ENCODE results near the gene C4BPA. TPM values are rescaled to one million over a fixed set of nuclear protein-coding genes. Genes with fewer than 3 reads are reported as not detected.

The C4BPA gene
- total and polyA plus RNA-seq, 10 of the 15 experiments (the other 5 are each of a cell fraction or from before 2014, with no cell fraction given): 0.31 TPM; not detected in 9

GRCh38 chr1:207188901-207189300, 84.9 kb downstream of the C4BPA start:
- no peak overlapping the region for H2AFZ ChIP-seq (ENCODE audit: control insufficient read depth, low read depth, low read length)
- no peak for TF ChIP-seq FOS (IDR thresholded peaks at IDR 0.05; ENCODE audit: borderline replicate concordance, extremely low read depth, insufficient read length)
- no peak for TF ChIP-seq NFXL1 (IDR thresholded peaks at IDR 0.05; ENCODE audit: borderline replicate concordance)
- no peak for TF ChIP-seq NRF1 (conservative IDR thresholded peaks at IDR 0.05; ENCODE audit: low read depth, low read length)
- TF ChIP-seq, protein P1, sequence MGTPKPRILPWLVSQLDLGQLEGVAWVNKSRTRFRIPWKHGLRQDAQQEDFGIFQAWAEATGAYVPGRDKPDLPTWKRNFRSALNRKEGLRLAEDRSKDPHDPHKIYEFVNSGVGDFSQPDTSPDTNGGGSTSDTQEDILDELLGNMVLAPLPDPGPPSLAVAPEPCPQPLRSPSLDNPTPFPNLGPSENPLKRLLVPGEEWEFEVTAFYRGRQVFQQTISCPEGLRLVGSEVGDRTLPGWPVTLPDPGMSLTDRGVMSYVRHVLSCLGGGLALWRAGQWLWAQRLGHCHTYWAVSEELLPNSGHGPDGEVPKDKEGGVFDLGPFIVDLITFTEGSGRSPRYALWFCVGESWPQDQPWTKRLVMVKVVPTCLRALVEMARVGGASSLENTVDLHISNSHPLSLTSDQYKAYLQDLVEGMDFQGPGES (IDR thresholded peaks at IDR 0.05): no peak
- TF ChIP-seq BRCA1 (IDR thresholded peaks at IDR 0.05; ENCODE audit: low read depth, low read length): no peak
- no peak for TF ChIP-seq TAF1 (IDR thresholded peaks at IDR 0.05; ENCODE audit: borderline replicate concordance, low read depth, low read length)
- no peak for TF ChIP-seq SREBF1 (IDR thresholded peaks at IDR 0.05; ENCODE audit: low read length)
- no peak for TF ChIP-seq POU2F2 (IDR thresholded peaks at IDR 0.05; ENCODE audit: borderline replicate concordance, low read depth, low read length)
- TF ChIP-seq, protein P2, sequence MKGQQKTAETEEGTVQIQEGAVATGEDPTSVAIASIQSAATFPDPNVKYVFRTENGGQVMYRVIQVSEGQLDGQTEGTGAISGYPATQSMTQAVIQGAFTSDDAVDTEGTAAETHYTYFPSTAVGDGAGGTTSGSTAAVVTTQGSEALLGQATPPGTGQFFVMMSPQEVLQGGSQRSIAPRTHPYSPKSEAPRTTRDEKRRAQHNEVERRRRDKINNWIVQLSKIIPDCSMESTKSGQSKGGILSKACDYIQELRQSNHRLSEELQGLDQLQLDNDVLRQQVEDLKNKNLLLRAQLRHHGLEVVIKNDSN (IDR thresholded peaks at IDR 0.05; ENCODE audit: borderline replicate concordance, extremely low read length, insufficient read depth, low read depth, low read length): no peak
- no peak overlapping the region for H3K4me3 ChIP-seq
- ATAC-seq (no peak), DNase-seq (ENCODE audit: low read depth, low spot score) (no peak), FAIRE-seq (no peak)
- H3K36me3 ChIP-seq (ENCODE audit: control insufficient read depth in 2 of 2, insufficient read depth in 2 of 2, low read length in 1 of 2): no peaks in the 10 kb centered on the region
- BruUV-seq (replicated peaks): no TSS peak
- intact Hi-C loops (cut with micrococcal nuclease; ENCODE audit: unreplicated experiment): loop anchor here (10.0 kb wide), 1 partner anchor 216 kb away; no protein-coding TSS in a partner anchor
- in situ Hi-C loops (cut with MboI): no loop called here
- H4K20me1 ChIP-seq (ENCODE audit: control insufficient read depth, insufficient read depth): no peaks in the 10 kb centered on the region
- H3K4me1 ChIP-seq (ENCODE audit: control insufficient read depth, insufficient read depth, low read length): no peaks in the 10 kb centered on the region
- no peak overlapping the region for H3K9ac ChIP-seq (ENCODE audit: control insufficient read depth, insufficient read depth, low read length)
- RAD21 ChIA-PET (ENCODE audit: unreplicated experiment): interaction anchor here (1.8 kb wide), 1 partner anchor 104 kb away, joined by 5 read pairs; no protein-coding TSS in a partner anchor
- no peaks in the 10 kb centered on the region for H3K79me2 ChIP-seq (ENCODE audit: control insufficient read depth, insufficient read depth, low read length)
- H3K9me3 ChIP-seq (replicated peaks; ENCODE audit: control insufficient read depth, insufficient read depth, low read length): peaks cover 2% of the 10 kb centered on the region; the same call in 1 of the 3 replicates
- no peak overlapping the region for H3K4me2 ChIP-seq (ENCODE audit: control insufficient read depth, insufficient read depth)
- WGBS (ENCODE audit: insufficient coverage, insufficient replicate concordance, low lambda C conversion rate, missing lambda C conversion rate): 0% methylated on average over 1 of the region's 1 CpG
- no peak overlapping the region for H3K27ac ChIP-seq (ENCODE audit: control insufficient read depth, insufficient read depth)
- SMC1A ChIA-PET (ENCODE audit: uncharacterized antibody, unreplicated experiment): interaction anchor here (1.9 kb wide), 1 partner anchor 217 kb away, joined by 8 read pairs; no protein-coding TSS in a partner anchor
- CTCF ChIA-PET: interaction anchor here (1.2 kb wide), 1 partner anchor 216 kb away, joined by 5 read pairs; no protein-coding TSS in a partner anchor
- POLR2A ChIA-PET: interaction anchor here (0.5 kb wide), 1 partner anchor 26 kb away, joined by 3 read pairs; no protein-coding TSS in a partner anchor
- H3K27me3 ChIP-seq (replicated peaks in 1 of 2; ENCODE audit: control insufficient read depth in 2 of 2, insufficient read depth in 2 of 2, low read length in 1 of 2): no peaks in the 10 kb centered on the region
